GM12878 (cell line): ENCODE results near the gene NFIX.

Source experiments
- CHD4 ChIP-seq: fragments of 200-600 bp; sonication (generic); IDR thresholded peaks from 2 replicates; pipeline ENCODE4 v1.6.1; 2016; ENCODE audit warnings: mild to moderate bottlenecking
- EP300 ChIP-seq, 2 experiments: fragments of 150-350 bp in 1 of 2; IDR thresholded peaks; 2 replicates each; pipeline ENCODE4 v1.6.1; 2011 to 2012; ENCODE audit warnings: low read depth in 2 of 2, low read length in 2 of 2, borderline replicate concordance in 1 of 2, improper control_type of control experiment in 1 of 2, inconsistent platforms in 1 of 2; ENCODE audit not compliant: control insufficient read depth in 1 of 2
- ESRRA ChIP-seq: IDR thresholded peaks from 2 replicates; pipeline ENCODE4 v1.6.1; 2012; ENCODE audit warnings: mild to moderate bottlenecking, low read length, improper control_type of control experiment
- FOXM1 ChIP-seq: IDR thresholded peaks from 2 replicates; pipeline ENCODE4 v1.6.1; 2012; ENCODE audit warnings: low read depth, mild to moderate bottlenecking, inconsistent platforms, low read length, moderate library complexity
- GABPA ChIP-seq: IDR thresholded peaks from 2 replicates; pipeline ENCODE4 v1.6.1; 2014; ENCODE audit warnings: antibody characterized with exemption, low read depth, mild to moderate bottlenecking, inconsistent platforms
- HDGF ChIP-seq: fragments of 450-650 bp; IDR thresholded peaks from 2 replicates; pipeline ENCODE4 v1.6.1; 2016; ENCODE audit warnings: antibody characterized with exemption
- MTA3 ChIP-seq: IDR thresholded peaks from 2 replicates; pipeline ENCODE4 v1.6.1; 2012; ENCODE audit warnings: low read length, inconsistent platforms, borderline replicate concordance
- POLR2A ChIP-seq: IDR thresholded peaks from 2 replicates; pipeline ENCODE4 v1.6.1; 2011; ENCODE audit warnings: low read depth, mild to moderate bottlenecking, low read length
- RCOR1 ChIP-seq: conservative IDR thresholded peaks from 2 replicates; pipeline ENCODE4 v1.6.1; 2012; ENCODE audit warnings: low read depth, low read length, improper control_type of control experiment
- SPI1 ChIP-seq: IDR thresholded peaks from 2 replicates; pipeline ENCODE4 v1.6.1; 2011; ENCODE audit warnings: low read depth, mild to moderate bottlenecking, low read length, moderate library complexity, borderline replicate concordance; ENCODE audit not compliant: insufficient read depth
- SUPT20H ChIP-seq: IDR thresholded peaks from 2 replicates; pipeline ENCODE4 v1.6.1; 2011; ENCODE audit warnings: low read depth, mild to moderate bottlenecking, low read length, moderate library complexity, borderline replicate concordance; ENCODE audit not compliant: control insufficient read depth
- YBX1 ChIP-seq: fragments of 450-650 bp; IDR thresholded peaks from 2 replicates; pipeline ENCODE4 v1.6.1; 2016; ENCODE audit warnings: antibody characterized with exemption
- TF ChIP-seq, protein P1 (sequence below), 3 experiments: IDR thresholded peaks in 2 of 3; conservative IDR thresholded peaks in 1 of 3; 2 replicates each; pipeline ENCODE4 v1.5.1; 2011; ENCODE audit warnings: low read depth in 3 of 3, low read length in 3 of 3, mild to moderate bottlenecking in 3 of 3, control low read depth in 2 of 3, moderate library complexity in 2 of 3, inconsistent platforms in 1 of 3, mixed read lengths in 1 of 3; ENCODE audit not compliant: control insufficient read depth in 2 of 3, insufficient read depth in 1 of 3; ENCODE audit errors: extremely low read depth in 1 of 3
- TF ChIP-seq, protein P2 (sequence below): fragments of 450-650 bp; IDR thresholded peaks from 2 replicates; pipeline ENCODE4 v1.6.1; 2017; ENCODE audit warnings: mild to moderate bottlenecking

DNA sequence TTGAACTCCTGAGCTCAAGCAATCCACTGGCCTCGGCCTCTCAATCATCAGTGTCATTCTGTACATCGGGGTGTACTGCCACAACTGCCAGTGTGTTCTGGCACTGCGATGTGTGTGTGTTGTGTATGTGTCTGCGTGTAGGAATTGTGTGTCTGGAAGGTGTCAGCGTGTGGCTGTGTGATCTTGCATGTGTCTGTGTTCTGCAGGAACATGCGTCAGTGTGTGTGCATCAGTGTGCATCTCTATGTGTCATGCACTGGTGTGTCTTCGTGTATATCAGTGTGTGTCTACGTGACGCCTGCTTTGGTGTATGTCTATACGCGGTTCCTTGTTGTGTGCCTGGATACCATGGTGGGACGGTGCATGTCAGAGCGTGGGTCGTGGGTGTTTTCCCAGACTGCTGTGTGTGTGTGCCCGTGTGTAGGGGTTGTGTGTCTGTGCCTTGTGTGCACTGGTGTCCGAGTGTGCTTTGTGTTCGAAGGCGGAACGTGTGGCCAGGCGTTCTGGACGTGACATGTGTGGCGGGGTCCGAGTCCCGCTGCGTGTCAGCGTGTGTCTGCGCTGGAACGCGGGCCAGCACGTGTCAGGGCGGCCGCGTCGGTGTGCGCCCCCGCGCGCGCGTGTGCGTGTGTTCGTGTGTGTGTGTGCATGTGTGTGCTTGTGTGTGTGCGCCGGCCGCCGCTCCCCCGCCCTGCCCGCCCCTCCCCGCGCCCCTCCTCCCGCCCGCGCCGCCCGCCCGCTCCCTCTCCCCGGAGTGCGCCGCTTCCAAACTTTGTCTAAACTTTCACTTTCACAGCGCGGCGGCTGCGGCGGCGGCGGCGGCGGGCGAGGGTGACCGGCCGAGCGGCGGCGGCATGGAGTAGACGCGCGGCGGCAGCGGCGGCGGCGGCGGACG, at the start of gene NFIX:
- TF ChIP-seq, protein P1, sequence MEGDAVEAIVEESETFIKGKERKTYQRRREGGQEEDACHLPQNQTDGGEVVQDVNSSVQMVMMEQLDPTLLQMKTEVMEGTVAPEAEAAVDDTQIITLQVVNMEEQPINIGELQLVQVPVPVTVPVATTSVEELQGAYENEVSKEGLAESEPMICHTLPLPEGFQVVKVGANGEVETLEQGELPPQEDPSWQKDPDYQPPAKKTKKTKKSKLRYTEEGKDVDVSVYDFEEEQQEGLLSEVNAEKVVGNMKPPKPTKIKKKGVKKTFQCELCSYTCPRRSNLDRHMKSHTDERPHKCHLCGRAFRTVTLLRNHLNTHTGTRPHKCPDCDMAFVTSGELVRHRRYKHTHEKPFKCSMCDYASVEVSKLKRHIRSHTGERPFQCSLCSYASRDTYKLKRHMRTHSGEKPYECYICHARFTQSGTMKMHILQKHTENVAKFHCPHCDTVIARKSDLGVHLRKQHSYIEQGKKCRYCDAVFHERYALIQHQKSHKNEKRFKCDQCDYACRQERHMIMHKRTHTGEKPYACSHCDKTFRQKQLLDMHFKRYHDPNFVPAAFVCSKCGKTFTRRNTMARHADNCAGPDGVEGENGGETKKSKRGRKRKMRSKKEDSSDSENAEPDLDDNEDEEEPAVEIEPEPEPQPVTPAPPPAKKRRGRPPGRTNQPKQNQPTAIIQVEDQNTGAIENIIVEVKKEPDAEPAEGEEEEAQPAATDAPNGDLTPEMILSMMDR (IDR thresholded peaks at IDR 0.05 in 2 of 3, conservative IDR thresholded peaks at IDR 0.05 in 1 of 3; ENCODE audit: control insufficient read depth in 2 of 3, extremely low read depth in 1 of 3, insufficient read depth in 1 of 3, low read depth in 3 of 3, low read length in 3 of 3): no peak
- TF ChIP-seq, protein P2, sequence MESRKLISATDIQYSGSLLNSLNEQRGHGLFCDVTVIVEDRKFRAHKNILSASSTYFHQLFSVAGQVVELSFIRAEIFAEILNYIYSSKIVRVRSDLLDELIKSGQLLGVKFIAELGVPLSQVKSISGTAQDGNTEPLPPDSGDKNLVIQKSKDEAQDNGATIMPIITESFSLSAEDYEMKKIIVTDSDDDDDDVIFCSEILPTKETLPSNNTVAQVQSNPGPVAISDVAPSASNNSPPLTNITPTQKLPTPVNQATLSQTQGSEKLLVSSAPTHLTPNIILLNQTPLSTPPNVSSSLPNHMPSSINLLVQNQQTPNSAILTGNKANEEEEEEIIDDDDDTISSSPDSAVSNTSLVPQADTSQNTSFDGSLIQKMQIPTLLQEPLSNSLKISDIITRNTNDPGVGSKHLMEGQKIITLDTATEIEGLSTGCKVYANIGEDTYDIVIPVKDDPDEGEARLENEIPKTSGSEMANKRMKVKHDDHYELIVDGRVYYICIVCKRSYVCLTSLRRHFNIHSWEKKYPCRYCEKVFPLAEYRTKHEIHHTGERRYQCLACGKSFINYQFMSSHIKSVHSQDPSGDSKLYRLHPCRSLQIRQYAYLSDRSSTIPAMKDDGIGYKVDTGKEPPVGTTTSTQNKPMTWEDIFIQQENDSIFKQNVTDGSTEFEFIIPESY: no peak
- TF ChIP-seq SPI1: no peak
- TF ChIP-seq FOXM1: no peak
- 0 out of 2 replicates have a peak, but pooled peaks have one; percentile 45 for TF ChIP-seq HDGF
- TF ChIP-seq MTA3: no peak
- TF ChIP-seq CHD4: no peak
- no peak for TF ChIP-seq RCOR1
- TF ChIP-seq YBX1: no peak
- TF ChIP-seq GABPA: no peak
- TF ChIP-seq EP300 (IDR thresholded peaks at IDR 0.05; ENCODE audit: borderline replicate concordance in 1 of 2, control insufficient read depth in 1 of 2, low read depth in 2 of 2, low read length in 2 of 2): no peak
- TF ChIP-seq ESRRA: no peak
- TF ChIP-seq SUPT20H: no peak
- no peak for TF ChIP-seq POLR2A
